ENCODE measurements around the gene PLAGL2.

PLAGL2 gene

DNA sequence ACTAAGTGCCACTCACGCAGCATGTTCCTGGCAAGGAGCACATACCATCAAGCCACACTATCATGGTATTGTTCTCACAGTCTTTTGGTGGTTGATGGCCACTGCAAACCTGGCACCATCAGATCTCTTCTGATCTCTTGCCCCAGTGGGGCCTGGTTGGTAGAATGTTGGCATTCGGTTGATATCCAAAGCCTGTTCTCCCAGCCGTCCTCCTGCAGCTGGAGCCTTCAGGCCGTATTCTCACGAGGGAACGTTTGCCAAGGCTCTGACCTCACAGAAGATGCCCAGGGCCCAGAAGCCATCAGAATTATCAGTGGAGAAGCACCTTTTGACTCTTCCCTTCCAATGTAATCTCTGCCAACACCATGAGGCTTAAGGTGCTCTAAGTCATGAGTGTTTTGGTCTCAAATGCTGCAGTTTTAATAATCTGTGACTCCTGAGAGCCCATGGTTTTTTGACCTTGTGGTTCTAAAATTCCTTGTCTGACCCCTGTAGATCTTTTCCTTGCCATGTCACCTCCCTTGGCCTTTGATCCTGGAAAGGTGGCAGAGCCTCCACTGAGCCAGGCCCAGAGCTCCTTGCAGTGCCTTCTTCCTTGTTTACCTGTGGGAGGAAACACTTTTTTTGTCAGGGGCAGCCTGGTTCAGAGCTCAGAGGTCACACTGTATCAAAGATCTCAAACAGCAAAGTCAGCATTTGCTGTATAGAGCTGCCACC is 27.9 kb upstream of the PLAGL2 start:
- no peak for DNase-seq (ENCODE audit: extremely low read depth, low read depth)
- TF ChIP-seq, protein P1, sequence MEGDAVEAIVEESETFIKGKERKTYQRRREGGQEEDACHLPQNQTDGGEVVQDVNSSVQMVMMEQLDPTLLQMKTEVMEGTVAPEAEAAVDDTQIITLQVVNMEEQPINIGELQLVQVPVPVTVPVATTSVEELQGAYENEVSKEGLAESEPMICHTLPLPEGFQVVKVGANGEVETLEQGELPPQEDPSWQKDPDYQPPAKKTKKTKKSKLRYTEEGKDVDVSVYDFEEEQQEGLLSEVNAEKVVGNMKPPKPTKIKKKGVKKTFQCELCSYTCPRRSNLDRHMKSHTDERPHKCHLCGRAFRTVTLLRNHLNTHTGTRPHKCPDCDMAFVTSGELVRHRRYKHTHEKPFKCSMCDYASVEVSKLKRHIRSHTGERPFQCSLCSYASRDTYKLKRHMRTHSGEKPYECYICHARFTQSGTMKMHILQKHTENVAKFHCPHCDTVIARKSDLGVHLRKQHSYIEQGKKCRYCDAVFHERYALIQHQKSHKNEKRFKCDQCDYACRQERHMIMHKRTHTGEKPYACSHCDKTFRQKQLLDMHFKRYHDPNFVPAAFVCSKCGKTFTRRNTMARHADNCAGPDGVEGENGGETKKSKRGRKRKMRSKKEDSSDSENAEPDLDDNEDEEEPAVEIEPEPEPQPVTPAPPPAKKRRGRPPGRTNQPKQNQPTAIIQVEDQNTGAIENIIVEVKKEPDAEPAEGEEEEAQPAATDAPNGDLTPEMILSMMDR (IDR thresholded peaks at IDR 0.05; ENCODE audit: low read depth, low read length) = no peak

DNA sequence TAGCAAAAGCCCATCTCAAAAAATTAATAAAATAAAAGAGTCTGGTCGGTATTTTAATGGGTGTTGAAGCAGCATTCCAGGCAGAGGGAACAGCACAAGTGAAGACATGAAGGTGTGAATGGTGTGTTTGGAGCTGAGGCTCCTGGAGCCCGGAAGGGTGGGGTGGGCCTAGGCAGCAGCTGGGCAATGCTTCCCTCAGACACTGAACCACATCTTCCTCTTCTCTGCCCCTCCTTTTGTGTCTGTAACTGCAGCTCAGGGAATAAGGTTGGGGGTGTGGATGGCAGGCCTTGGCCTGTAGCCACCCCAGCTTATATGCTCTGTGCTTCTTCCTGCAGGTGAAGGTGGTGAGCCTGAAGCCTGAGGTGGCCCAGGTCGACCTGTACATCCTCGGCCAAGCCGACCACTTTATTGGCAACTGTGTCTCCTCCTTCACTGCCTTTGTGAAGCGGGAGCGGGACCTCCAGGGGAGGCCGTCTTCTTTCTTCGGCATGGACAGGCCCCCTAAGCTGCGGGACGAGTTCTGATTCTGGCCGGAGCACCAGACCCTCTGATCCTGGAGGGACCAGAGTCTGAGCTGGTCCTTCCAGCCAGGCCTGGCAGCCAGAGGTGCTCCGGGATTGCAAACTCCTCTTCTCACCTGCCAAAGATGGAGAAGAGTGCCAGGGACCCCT is 26.7 kb upstream of the PLAGL2 start:
- TF ChIP-seq, protein P1 (IDR thresholded peaks at IDR 0.05; ENCODE audit: low read depth, low read length) = no peak
- DNase-seq (ENCODE audit: extremely low read depth, low read depth) = no peak

DNA sequence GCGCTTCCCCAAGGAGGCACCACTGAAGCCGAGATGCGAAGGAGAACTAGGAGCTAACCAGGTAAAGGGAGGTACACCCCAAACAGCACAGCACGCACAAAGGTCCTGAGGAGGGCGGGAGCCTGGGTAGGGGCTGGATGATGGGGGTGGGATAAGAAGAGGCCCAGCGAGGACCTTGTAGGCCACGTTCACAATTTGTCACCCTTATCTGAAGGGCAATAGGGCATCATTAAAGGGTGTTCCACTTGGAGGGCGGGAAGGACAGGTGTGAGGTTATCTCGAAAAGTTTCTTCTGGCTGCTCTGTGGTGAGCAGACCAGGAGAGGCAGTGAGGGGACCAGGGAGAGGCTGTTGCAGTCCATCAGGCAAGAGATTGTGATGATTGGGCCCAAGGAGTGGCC is 25.7 kb upstream of the PLAGL2 start:
- TF ChIP-seq, protein P1 (IDR thresholded peaks at IDR 0.05; ENCODE audit: low read depth, low read length) = no peak
- DNase-seq (ENCODE audit: extremely low read depth, low read depth) = no peak

DNA sequence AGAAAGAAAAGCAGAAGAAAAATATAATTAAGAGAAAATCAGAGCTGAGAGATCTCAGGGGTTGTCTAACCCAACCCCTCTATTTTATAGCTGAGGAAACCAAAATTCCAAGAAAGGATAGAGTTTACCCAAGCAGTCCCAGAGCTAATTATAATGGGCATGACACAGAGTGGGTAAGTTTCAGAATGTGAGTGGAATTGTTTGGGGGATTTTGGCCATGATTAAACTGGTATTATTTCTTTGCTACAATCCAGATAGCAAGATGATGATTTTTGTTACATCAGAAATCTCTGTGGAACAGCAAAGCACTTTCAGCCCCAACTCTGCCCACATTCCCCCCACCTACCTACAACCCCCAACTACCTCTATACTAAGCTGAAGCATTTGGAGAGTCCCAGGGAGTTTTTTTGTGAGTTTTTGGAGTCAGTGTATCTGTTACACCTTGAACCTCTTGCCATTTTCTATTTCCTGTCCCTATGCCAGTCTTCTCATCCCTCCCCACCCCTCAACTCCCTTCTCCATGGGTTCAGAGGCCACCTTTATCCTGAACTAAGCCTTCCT is 24.9 kb upstream of the PLAGL2 start:
- no peak for DNase-seq (ENCODE audit: extremely low read depth, low read depth)

DNA sequence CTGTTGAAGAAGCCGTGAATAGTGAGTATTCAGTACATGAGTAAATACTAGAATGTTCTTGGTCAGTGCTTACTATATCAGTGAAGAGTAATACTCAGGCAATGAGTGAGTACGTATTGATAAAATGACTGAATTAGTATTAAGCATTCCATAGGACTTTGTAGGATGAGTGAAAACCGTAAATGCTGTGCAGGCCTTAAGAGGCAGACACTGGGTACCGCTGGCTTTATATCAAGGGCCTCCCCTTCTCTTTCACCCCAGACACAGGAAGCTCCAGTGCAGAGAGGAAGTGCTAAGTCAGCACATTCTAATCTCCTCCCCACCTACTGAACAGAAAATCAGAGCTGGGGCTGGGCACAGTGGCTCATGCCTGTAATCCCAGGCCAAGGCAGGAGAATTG is 24.3 kb upstream of the PLAGL2 start:
- no peak for DNase-seq (ENCODE audit: extremely low read depth, low read depth)
- TF ChIP-seq, protein P1 (IDR thresholded peaks at IDR 0.05; ENCODE audit: low read depth, low read length) = no peak

More for the DNA sequence above, 24.9 kb upstream of the PLAGL2 start:
- TF ChIP-seq, protein P1 (IDR thresholded peaks at IDR 0.05; ENCODE audit: low read depth, low read length) = no peak

DNA sequence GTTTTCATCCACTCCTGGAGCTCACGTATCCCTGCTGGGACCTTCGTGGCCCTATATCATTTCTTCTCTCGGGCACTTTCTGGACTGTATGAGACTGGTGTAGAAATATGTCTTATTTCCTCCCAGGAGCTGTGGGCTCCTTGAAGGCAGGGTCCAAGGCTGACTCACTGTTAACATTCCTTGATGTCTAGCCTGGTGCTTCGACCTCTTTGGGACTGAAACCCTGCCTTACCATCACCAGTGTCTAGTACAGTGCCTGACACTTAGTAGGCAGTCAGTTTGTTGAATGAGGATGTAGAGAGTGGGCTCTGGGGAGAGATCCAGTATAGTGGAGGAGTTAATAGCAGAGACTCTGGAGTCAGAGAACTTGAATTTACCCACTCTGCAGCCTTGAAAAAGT is 23.7 kb upstream of the PLAGL2 start:
- TF ChIP-seq, protein P1 (IDR thresholded peaks at IDR 0.05; ENCODE audit: low read depth, low read length) = no peak
- no peak for DNase-seq (ENCODE audit: extremely low read depth, low read depth)

DNA sequence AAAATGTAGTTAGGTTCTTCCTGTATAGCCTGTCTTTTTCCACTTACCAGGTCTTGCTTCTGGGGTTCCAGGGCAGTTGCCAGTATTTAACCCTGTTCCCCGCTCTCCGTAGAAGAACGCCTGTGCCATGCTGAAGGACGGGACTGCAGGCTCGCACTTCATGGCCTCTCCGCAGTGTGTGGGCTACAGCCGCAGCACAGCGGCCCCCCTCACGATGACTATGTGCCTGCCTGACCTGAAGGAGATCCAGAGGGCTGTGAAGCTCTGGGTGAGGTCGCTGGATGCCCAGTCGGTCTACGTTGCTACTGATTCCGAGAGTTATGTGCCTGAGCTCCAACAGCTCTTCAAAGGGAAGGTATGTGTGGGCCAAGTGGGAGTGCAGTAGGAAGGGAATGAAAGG is 23.2 kb upstream of the PLAGL2 start:
- no peak for DNase-seq (ENCODE audit: extremely low read depth, low read depth)
- TF ChIP-seq, protein P1 (IDR thresholded peaks at IDR 0.05; ENCODE audit: low read depth, low read length) = no peak
